GM12864 (cell line): ENCODE data around the gene KLHL35.

ENCODE experiments used
- DNase-seq: peaks from one replicate; pipeline ENCODE4 v3.0.0-alpha.2; 2011; ENCODE audit warnings: low read depth
- H3K4me3 ChIP-seq: 2 replicates; pipeline ENCODE4 v1.5.1; 2011; ENCODE audit warnings: mild to moderate bottlenecking, low read depth, low read length, control low read depth
- CTCF ChIP-seq: IDR thresholded peaks from 2 replicates; pipeline ENCODE4 v1.5.1; 2011; ENCODE audit warnings: low read depth, mild to moderate bottlenecking, moderate library complexity, low read length, control low read depth, inconsistent platforms; ENCODE audit errors: missing control alignments

The KLHL35 gene

GRCh38 chr11:75408957-75409219 is 24.1 kb downstream of the KLHL35 start:
- DNase-seq, result no peak
- H3K4me3 ChIP-seq, result no peak overlapping the region
- no peak for TF ChIP-seq CTCF

- no peak for DNase-seq
- H3K4me3 ChIP-seq, result no peak overlapping the region
- TF ChIP-seq CTCF, result no peak
Observed at GRCh38 chr11:75406338-75406777, 26.6 kb downstream of the KLHL35 start.

GRCh38 chr11:75403983-75404658 is 28.9 kb downstream of the KLHL35 start:
- no peak overlapping the region for H3K4me3 ChIP-seq
- DNase-seq, result no peak
- TF ChIP-seq CTCF, result no peak

- no peak overlapping the region for H3K4me3 ChIP-seq
- TF ChIP-seq CTCF, result no peak
- DNase-seq, result no peak
Observed at GRCh38 chr11:75403037-75403436, 30.0 kb downstream of the KLHL35 start.

- H3K4me3 ChIP-seq, result peak overlapping the region; percentile 72
- no peak for TF ChIP-seq CTCF
- no peak for DNase-seq
Observed at GRCh38 chr11:75402002-75402773, 30.8 kb downstream of the KLHL35 start.

- DNase-seq, result no peak
Observed at GRCh38 chr11:75400146-75400865, 32.7 kb downstream of the KLHL35 start.

More at GRCh38 chr11:75400146-75400865, 32.7 kb downstream of the KLHL35 start:
- peak overlapping the region; percentile 72 for H3K4me3 ChIP-seq
- no peak for TF ChIP-seq CTCF
